GM19099 (cell line): ENCODE measurements around the gene TM6SF1.

Experiments used
- POLR2A ChIP-seq: IDR thresholded peaks from 3 replicates; pipeline ENCODE4 v1.6.1; 2011; ENCODE audit warnings: low read depth; ENCODE audit not compliant: insufficient read length; ENCODE audit errors: extremely low read depth

Gene TM6SF1

DNA sequence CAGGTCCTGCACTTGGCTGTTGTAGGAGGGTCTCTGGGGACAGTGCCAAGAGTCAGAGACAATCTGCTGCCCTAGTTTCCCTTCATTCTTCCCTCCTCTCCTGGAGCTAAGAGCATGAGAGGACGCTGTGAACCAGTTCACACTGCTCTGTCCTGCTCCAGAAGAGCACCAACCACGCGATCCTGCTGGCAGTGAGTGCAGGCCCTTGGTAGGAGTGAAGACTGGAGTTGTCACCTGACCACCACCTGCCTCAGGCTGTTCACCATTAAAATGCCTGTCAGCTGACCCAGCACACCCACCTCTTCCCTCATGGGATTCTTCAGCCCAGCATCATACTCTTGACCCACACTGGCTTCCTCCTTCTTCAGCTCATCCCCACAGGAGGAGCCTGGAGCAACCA lies 2.9 kb downstream of the TM6SF1 start:
- no peak for TF ChIP-seq POLR2A

- TF ChIP-seq POLR2A: no peak
Observed at GRCh38 chr15:83111149-83111548, 3.7 kb downstream of the TM6SF1 start.

- TF ChIP-seq POLR2A: no peak
Observed at GRCh38 chr15:83112233-83112955, 4.9 kb downstream of the TM6SF1 start.

GRCh38 chr15:83112956-83113299 lies 5.5 kb downstream of the TM6SF1 start:
- TF ChIP-seq POLR2A: no peak

DNA sequence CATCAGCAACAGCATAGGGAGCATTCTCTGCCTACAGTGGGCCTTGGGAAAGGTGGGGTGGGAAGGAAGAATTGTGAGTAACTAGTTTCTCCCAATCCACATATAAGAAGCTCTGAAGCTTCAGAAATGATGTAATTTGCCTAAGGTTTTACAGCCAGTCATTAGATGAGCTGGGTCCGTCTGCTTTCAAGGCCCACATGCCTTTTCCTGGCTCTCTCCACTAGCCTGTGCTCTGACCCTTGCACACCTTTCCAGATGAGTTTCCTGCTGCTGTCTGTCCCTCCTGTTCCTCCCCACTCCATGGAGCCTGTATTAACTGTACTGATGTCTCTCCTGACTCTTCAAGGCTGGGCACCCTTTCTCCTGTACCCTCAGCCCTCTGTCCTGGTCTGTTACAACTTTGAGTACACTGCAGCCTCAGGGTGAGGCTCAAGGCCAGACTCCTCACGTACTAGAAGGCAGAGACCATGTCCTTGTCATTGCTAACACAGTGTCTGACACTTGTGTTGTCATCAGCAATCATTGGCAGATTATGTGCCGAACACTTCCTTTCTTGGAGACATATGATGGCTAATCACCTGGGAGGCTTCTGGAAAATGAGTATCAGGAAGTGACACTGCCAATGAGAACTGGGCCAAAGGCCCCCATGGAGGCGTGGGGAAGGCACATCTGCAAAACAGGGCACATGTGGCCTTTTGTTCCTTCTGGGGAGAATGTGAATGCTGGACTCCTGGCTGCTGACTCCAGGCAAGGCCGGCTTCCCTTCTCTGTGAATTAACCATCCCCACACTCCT lies 6.6 kb downstream of the TM6SF1 start:
- no peak for TF ChIP-seq POLR2A

DNA sequence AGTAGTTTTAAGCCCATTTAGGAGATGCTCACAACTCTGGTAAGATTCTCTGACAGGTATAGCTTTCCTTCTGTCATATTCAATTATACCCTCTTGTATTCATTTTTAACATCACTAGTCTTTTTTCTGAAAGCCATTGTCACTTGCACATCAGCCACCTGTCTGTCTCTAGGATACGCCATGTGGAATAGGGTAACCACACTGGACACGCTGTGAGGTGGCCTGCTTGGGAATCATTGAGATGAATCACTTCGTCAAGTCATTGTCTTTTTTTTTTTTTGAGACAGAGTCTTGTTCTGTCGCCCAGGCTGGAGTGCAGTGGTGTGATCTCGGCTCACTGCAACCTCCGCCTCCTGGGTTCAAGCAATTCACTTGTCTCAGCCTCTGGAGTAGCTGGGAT lies 7.4 kb downstream of the TM6SF1 start:
- no peak for TF ChIP-seq POLR2A

DNA sequence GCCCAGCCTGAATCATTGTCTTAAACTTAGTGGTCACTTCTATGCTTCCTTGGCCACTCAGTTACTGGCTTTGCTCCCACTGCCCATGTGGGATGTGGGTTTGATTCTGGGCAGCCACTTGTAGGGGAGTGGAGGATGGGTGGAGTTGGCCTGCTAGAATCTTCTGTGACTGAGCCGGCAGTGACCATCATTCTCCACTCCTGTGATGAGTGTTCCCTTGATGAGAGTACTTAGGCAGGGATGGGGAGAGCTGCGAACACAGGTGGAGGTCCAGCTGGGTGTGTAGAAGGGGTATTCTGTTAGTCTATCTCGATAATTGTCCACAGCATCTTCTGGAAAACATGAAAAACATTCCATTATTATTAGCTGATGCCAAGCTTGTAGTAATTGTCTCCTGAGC lies 8.0 kb downstream of the TM6SF1 start:
- TF ChIP-seq POLR2A: no peak

GRCh38 chr15:83115831-83116565 lies 8.6 kb downstream of the TM6SF1 start:
- no peak for TF ChIP-seq POLR2A

GRCh38 chr15:83118291-83118827 lies 10.9 kb downstream of the TM6SF1 start:
- no peak for TF ChIP-seq POLR2A

DNA sequence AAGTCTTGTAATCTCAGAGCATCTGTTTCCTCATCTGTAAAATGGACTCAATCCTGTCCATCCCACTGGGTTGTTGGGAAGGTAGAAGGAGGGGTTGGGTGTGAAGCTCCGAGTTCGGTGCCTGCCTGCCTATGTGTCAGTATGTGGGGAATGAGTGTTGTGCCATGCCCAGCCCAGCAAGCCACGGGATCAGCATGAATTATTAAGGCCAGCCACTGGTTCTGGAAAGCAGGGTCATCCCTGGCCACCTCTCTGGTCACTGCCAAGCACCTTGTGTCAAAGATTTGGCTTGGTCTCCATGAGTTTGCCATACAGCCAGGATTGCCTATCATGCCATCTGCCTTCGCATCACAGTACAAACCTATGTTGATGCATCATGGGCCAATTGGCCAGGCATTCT lies 11.5 kb downstream of the TM6SF1 start:
- no peak for TF ChIP-seq POLR2A

GRCh38 chr15:83119968-83120581 lies 12.6 kb downstream of the TM6SF1 start:
- no peak for TF ChIP-seq POLR2A

- TF ChIP-seq POLR2A: no peak
Observed at GRCh38 chr15:83123529-83123928, 16.1 kb downstream of the TM6SF1 start.

DNA sequence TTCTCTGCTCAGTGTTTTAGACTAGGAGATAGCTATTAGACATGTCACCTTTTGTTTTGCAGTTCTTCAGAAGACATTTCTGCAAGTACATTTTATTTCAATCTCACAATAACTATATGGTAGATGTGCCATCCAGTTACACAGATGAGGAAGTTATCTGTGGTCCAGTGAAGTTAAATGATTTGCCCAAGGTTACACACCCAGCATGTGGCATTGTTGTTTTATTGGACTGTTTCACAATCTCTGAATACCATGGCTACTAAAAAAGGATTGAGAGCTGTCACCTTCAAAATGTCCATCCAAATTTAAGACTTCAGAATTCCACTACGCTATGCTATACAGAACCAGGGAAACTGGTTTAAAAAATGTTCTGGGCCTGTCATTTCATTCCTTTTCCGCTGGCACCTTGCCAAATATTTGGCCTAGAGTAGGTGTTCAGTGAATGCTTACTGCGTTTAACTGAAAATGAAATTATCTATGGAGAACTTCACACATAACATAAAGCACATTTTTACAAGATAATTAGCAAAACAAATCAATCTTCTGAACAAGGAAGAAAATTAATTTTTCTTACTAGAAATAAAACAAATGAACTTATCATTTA lies 20.2 kb downstream of the TM6SF1 start:
- TF ChIP-seq POLR2A: no peak

GRCh38 chr15:83129791-83130190 lies 22.3 kb downstream of the TM6SF1 start:
- TF ChIP-seq POLR2A: no peak

DNA sequence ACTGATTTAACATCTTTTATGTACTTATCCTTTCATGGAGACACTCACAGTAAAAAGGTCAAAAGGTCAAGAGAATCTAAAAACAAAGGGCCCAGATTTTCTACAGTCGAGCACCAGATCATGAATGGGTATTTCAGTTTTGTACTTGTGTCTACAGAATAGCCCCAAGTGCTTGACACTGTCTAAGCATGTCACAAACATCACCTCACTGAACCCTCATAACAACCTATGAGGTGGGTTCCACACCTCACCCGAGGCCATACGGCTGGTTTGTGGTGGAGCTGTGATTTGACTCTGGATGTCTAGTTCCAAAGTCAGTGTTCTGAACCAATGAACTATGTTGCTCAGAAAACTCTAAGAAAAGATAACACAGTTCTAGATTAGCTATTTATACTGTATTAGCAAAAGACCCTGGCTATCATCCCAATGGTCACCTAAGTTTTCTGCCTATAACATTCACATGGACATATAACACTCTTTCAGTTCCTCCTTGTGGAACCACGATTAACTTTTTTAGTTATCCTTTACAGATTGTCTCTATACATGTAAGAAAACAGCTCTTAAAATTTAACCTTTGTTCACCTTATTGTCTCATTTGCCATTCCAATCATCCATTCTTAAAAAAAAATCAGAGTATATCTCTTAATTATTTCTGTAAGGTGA lies 25.5 kb downstream of the TM6SF1 start:
- TF ChIP-seq POLR2A: no peak

DNA sequence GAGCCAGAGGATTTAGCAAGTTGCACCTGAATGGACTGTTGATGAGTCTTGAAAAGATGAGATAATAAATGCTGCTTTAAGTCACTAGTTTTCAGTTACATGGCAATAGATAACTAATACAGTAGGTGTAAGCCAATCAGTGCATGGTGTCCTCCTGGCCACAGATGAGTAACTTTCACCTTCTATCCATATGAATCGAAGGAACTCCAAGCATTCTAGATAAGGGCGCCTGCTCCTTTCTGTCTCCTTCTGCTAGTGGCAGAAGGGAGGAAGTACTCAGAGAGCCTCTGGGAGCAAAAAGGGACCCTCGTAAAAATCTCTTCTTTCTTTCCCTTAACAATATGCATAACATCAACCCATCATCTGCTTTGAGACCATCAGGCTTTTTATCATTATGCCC lies 37.3 kb downstream of the TM6SF1 start:
- no peak for TF ChIP-seq POLR2A
